OCI-LY7 (cell line): ENCODE data around the gene CMSS1. TPM values are rescaled to one million over a fixed set of nuclear protein-coding genes. Genes with fewer than 3 reads are reported as not detected.

Source experiments
- BruUV-seq: library from RNA; stranded (reverse); fragments of 400-500 nt; replicated peaks from 2 replicates; lab custom pipeline; 2021; lab: Mats Ljungman, UMichigan
- CTCF ChIA-PET: fragments of 300-600 bp; sonication (Branson Sonifier 250); formaldehyde crosslinking; loops from one replicate; lab custom pipeline; 2022; ENCODE audit warnings: antibody characterized with exemption; ENCODE audit not compliant: unreplicated experiment; lab: Charles Lee
- POLR2A ChIA-PET: fragments of 300-600 bp; sonication (Branson Sonifier 250); formaldehyde crosslinking; loops from one replicate; lab custom pipeline; 2022; ENCODE audit warnings: antibody characterized with exemption; lab: Charles Lee
- DNase-seq: peaks from one replicate; pipeline ENCODE4 v3.0.0-alpha.2; 2015; ENCODE audit warnings: low spot score
- H2AFZ ChIP-seq: fragments of 200-600 bp; sonication (generic), shearing (Covaris generic); 2 replicates; pipeline ENCODE4 v1.6.1; 2014; ENCODE audit warnings: mild to moderate bottlenecking, antibody characterized with exemption, low read length, moderate library complexity
- H3K27ac ChIP-seq: fragments of 200-600 bp; sonication (generic); 2 replicates; pipeline ENCODE4 v1.5.1; 2014; ENCODE audit warnings: mixed run types, low read depth, mild to moderate bottlenecking, moderate library complexity, low read length, inconsistent platforms; ENCODE audit not compliant: poor library complexity, severe bottlenecking
- H3K36me3 ChIP-seq: fragments of 200-600 bp; sonication (generic); 2 replicates; pipeline ENCODE4 v1.6.1; 2014; ENCODE audit warnings: mild to moderate bottlenecking, antibody characterized with exemption, low read length, moderate library complexity, mixed read lengths; ENCODE audit not compliant: insufficient read depth
- H3K4me1 ChIP-seq: fragments of 200-600 bp; sonication (generic); 2 replicates; pipeline ENCODE4 v1.5.1; 2014; ENCODE audit warnings: mild to moderate bottlenecking, low read length; ENCODE audit not compliant: insufficient read depth, poor library complexity, severe bottlenecking
- H3K4me2 ChIP-seq: fragments of 200-600 bp; sonication (generic); 2 replicates; pipeline ENCODE4 v1.6.1; 2014; ENCODE audit warnings: mild to moderate bottlenecking, low read length
- H3K4me3 ChIP-seq: fragments of 200-600 bp; sonication (generic); 2 replicates; pipeline ENCODE4 v1.5.1; 2014; ENCODE audit warnings: mild to moderate bottlenecking, low read depth, low read length; ENCODE audit not compliant: poor library complexity, severe bottlenecking
- H3K79me2 ChIP-seq: fragments of 200-600 bp; sonication (generic); 2 replicates; pipeline ENCODE4 v1.6.1; 2016; ENCODE audit warnings: low read depth, mild to moderate bottlenecking, low read length, moderate library complexity, mixed read lengths; ENCODE audit not compliant: insufficient read depth
- H3K9me2 ChIP-seq: fragments of 200-600 bp; sonication (generic); 2 replicates; pipeline ENCODE4 v1.6.1; 2016; ENCODE audit warnings: mild to moderate bottlenecking, low read length, mixed read lengths; ENCODE audit not compliant: insufficient read depth
- H3K9me3 ChIP-seq: fragments of 200-600 bp; sonication (generic); 2 replicates; pipeline ENCODE4 v1.6.1; 2014; ENCODE audit warnings: mild to moderate bottlenecking, mixed run types, low read length, mixed read lengths
- H4K20me1 ChIP-seq: fragments of 200-600 bp; sonication (generic); 2 replicates; pipeline ENCODE4 v1.6.1; 2014; ENCODE audit warnings: mild to moderate bottlenecking, antibody characterized with exemption, low read length, moderate library complexity, mixed read lengths; ENCODE audit not compliant: insufficient read depth
- CTCF ChIP-seq: fragments of 200-600 bp; sonication (generic); conservative IDR thresholded peaks from 2 replicates; pipeline ENCODE4 v1.5.1; 2014; ENCODE audit warnings: mild to moderate bottlenecking, antibody characterized with exemption, low read length, moderate library complexity, mixed read lengths
- EZH2phosphoT487 ChIP-seq: fragments of 200-600 bp; sonication (generic); IDR thresholded peaks from 2 replicates; pipeline ENCODE4 v1.6.1; 2018; ENCODE audit warnings: low read depth, borderline replicate concordance, mild to moderate bottlenecking, mixed run types, antibody characterized with exemption, low read length, moderate library complexity, mixed read lengths
- intact Hi-C: fragments of 100-400 bp; cut with micrococcal nuclease; formaldehyde crosslinking; loops from one replicate; pipeline ENCODE4 v1.10.0; 2022; ENCODE audit not compliant: unreplicated experiment
- total RNA-seq, 2 experiments: library from RNA; depleted of rRNA in 1 of 2; stranded (reverse); fragments of >200 nt in 1 of 2; shearing (Covaris generic) in 1 of 2; gene quantifications; 2 replicates each; pipeline ENCODE4 v1.2.3, GENCODE V29; 2014 to 2022

CMSS1 gene
- total RNA-seq, 2 experiments from 2014 or later = 25.7 to 46.6 TPM

- ChIA-PET CTCF (no interaction called here), POLR2A (interaction anchor here (0.7 to 0.8 kb wide), 2 partner anchors 8 kb away, joined by 3 read pairs; no protein-coding TSS in a partner anchor)
- Histone ChIP-seq H2AFZ (no peak overlapping the region), H3K79me2 (no peaks in the 10 kb centered on the region), H3K4me2 (no peak overlapping the region), H4K20me1 (no peaks in the 10 kb centered on the region), H3K9me2 (no peaks in the 10 kb centered on the region), H3K36me3 (no peaks in the 10 kb centered on the region), H3K4me3 (no peak overlapping the region), H3K27ac (no peak overlapping the region), H3K4me1 (no peaks in the 10 kb centered on the region), H3K9me3 (no peaks in the 10 kb centered on the region)
- intact Hi-C loops = no loop called here
- DNase-seq = no peak
- TF ChIP-seq EZH2phosphoT487 (no peak), CTCF (no peak)
- no TSS peak for BruUV-seq
Measured at GRCh38 chr3:99972380-99973104, 154.9 kb downstream of the CMSS1 start.

- Histone ChIP-seq H3K27ac (no peak overlapping the region), H3K4me1 (no peaks in the 10 kb centered on the region), H3K36me3 (no peaks in the 10 kb centered on the region), H3K9me2 (no peaks in the 10 kb centered on the region), H3K9me3 (no peaks in the 10 kb centered on the region), H4K20me1 (no peaks in the 10 kb centered on the region), H3K79me2 (no peaks in the 10 kb centered on the region), H2AFZ (no peak overlapping the region), H3K4me2 (no peak overlapping the region), H3K4me3 (no peak overlapping the region)
- intact Hi-C loops = no loop called here
- ChIA-PET POLR2A (no interaction called here), CTCF (no interaction called here)
- BruUV-seq = no TSS peak
- no peak for DNase-seq
- no peak for TF ChIP-seq EZH2phosphoT487
- TF ChIP-seq CTCF = no peak
Measured at GRCh38 chr3:99974989-99975388, 157.3 kb downstream of the CMSS1 start.

- ChIA-PET CTCF (no interaction called here), POLR2A (no interaction called here)
- no TSS peak for BruUV-seq
- H3K27ac ChIP-seq = no peak overlapping the region
- no peak overlapping the region for H3K4me2 ChIP-seq
- no peaks in the 10 kb centered on the region for H3K36me3 ChIP-seq
- no peaks in the 10 kb centered on the region for H3K9me3 ChIP-seq
- no peak overlapping the region for H2AFZ ChIP-seq
- H3K9me2 ChIP-seq = no peaks in the 10 kb centered on the region
- H3K79me2 ChIP-seq = no peaks in the 10 kb centered on the region
- intact Hi-C loops = no loop called here
- TF ChIP-seq EZH2phosphoT487 = no peak
- no peak for TF ChIP-seq CTCF
- no peak for DNase-seq
- no peaks in the 10 kb centered on the region for H4K20me1 ChIP-seq
- H3K4me1 ChIP-seq = no peaks in the 10 kb centered on the region
- no peak overlapping the region for H3K4me3 ChIP-seq
Measured at GRCh38 chr3:99976584-99976983, 158.9 kb downstream of the CMSS1 start.
